Thyroid gland (tissue), 4 donors: Measurements from ENCODE around the gene PRKCH.

ENCODE experiments used
- POLR2A ChIP-seq, 2 donors: fragments of 450-650 bp; IDR thresholded peaks; one replicate each; pipeline ENCODE4 v1.6.1; 2017; ENCODE audit warnings: antibody characterized with exemption in 2 of 2, mild to moderate bottlenecking in 2 of 2, moderate library complexity in 1 of 2
- TF ChIP-seq, protein P1 (sequence below), 6 experiments: fragments of 200-600 bp in 3 of 6; fragments of 450-650 bp in 3 of 6; sonication (generic) in 3 of 6; IDR thresholded peaks; one replicate each; pipeline ENCODE4 v1.5.1; 2016 to 2019; ENCODE audit warnings: antibody characterized with exemption in 6 of 6, mild to moderate bottlenecking in 2 of 6, inconsistent platforms in 1 of 6, moderate library complexity in 1 of 6

DNA sequence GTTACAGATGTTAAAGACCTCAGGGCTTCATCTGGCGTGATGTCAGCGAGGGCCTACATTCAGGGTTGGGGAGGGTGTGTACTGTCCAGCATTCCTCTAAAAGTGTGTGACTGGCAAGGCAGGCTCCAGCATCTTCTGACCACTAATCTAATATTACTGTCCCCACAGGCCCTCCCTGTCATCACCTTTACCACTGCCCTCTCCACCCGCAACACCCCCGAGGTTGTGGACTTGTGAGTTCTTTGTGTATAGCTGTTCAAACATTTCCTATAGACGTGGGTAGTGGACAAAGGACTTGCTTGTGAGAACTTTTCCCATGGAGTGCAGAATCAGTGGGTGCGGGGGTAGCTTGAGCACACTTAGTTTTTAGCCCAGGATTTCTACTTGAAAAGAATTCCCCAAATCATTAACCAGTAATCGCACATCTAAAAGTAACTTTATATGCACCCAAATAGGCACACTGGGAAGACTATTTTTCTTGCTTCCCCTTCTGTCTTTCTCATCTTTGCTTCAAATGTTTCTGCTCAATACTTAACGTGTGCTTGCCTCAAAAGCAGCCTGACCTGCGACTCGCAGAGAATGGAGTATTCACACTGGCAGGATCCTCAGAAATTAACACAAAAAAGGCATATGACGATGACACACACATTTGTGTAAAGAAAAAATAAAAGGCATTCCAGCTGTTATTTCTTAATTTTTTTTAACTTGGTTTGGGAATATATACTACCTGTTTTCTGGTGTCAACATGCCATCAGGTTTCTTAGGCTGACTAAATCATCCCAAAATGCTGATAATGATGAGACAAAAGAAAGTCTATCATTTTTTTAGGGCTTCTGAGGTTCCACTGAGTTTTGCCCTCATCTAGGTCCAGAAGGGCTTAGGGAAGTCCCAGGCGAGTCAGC, 215.5 kb downstream of the PRKCH start:
- TF ChIP-seq POLR2A (IDR thresholded peaks at IDR 0.05), result no peak
- TF ChIP-seq, protein P1, sequence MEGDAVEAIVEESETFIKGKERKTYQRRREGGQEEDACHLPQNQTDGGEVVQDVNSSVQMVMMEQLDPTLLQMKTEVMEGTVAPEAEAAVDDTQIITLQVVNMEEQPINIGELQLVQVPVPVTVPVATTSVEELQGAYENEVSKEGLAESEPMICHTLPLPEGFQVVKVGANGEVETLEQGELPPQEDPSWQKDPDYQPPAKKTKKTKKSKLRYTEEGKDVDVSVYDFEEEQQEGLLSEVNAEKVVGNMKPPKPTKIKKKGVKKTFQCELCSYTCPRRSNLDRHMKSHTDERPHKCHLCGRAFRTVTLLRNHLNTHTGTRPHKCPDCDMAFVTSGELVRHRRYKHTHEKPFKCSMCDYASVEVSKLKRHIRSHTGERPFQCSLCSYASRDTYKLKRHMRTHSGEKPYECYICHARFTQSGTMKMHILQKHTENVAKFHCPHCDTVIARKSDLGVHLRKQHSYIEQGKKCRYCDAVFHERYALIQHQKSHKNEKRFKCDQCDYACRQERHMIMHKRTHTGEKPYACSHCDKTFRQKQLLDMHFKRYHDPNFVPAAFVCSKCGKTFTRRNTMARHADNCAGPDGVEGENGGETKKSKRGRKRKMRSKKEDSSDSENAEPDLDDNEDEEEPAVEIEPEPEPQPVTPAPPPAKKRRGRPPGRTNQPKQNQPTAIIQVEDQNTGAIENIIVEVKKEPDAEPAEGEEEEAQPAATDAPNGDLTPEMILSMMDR (IDR thresholded peaks at IDR 0.05), result no peak
